Mesothelial cell of epicardium (in vitro differentiated cells): ENCODE data around the gene SDK1. TPM values are rescaled to one million over a fixed set of nuclear protein-coding genes. Genes with fewer than 3 reads are reported as not detected.

ENCODE experiments used
- DNase-seq, 2 experiments: peaks; one replicate each; pipeline ENCODE4 v3.0.0; 2021; ENCODE audit warnings: low spot score in 2 of 2; ENCODE audit not compliant: unreplicated experiment in 2 of 2
- H3K27ac Mint-ChIP-seq: 2 replicates; pipeline ENCODE4 v1.8.0; 2021; ENCODE audit warnings: mixed read lengths
- H3K27me3 Mint-ChIP-seq: 2 replicates; pipeline ENCODE4 v1.8.0; 2021; ENCODE audit warnings: low read depth, mixed read lengths
- H3K36me3 Mint-ChIP-seq: 2 replicates; pipeline ENCODE4 v1.8.0; 2021; ENCODE audit warnings: mixed read lengths
- H3K4me1 Mint-ChIP-seq: 2 replicates; pipeline ENCODE4 v1.8.0; 2021; ENCODE audit warnings: mixed read lengths
- H3K4me3 Mint-ChIP-seq: 2 replicates; pipeline ENCODE4 v1.8.0; 2021; ENCODE audit warnings: mild to moderate bottlenecking, moderate library complexity, mixed read lengths
- H3K9me3 Mint-ChIP-seq: 2 replicates; pipeline ENCODE4 v1.8.0; 2021; ENCODE audit warnings: mixed read lengths
- CTCF ChIP-seq: fragments of 200-600 bp; sonication (generic); IDR thresholded peaks from one replicate; pipeline ENCODE4 v1.5.0; 2021; ENCODE audit warnings: antibody characterized with exemption; ENCODE audit not compliant: unreplicated experiment
- total RNA-seq: library from RNA; stranded (reverse); gene quantifications from 3 replicates; pipeline ENCODE4 v1.2.1, GENCODE V29; 2021

Gene SDK1
- total RNA-seq, 1 donor from 2014 or later: 12.8 TPM

DNA sequence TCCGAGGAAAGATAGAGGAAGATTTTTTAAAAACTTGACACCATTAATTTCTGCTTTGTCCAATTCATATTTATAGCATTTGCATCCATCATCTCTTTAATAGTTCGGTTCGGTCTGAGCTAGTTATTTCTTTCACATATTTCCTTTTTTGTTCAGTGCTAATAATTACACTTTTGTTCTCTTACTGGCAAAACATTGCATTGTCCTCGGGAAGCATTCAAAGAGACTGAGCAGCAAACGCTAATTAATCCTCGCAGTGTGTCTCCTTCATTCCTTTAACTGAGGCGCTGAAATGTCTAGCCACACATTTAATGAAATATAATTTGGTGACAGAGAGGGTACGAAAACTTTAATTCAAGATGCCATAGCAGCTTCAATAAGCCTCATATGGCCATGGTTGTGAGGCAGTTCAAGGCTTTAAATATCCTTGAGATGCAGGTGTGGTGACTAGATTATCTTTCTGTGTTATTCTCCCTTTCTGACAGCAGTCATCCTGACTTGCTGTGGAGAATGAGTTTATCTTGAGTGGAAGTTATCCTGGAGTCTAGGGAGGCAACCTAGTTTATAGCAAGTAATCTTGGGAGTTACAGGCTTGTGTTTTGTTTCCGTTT is 431.4 kb downstream of the SDK1 start:
- Mint-ChIP-seq H3K4me1 (no peaks in the 10 kb centered on the region), H3K36me3 (peaks cover 2% of the 10 kb centered on the region), H3K4me3 (no peak overlapping the region), H3K27ac (no peak overlapping the region), H3K9me3 (peaks cover 19% of the 10 kb centered on the region), H3K27me3 (no peaks in the 10 kb centered on the region)
- no peak for TF ChIP-seq CTCF
- DNase-seq: no peak

- Mint-ChIP-seq H3K4me1 (no peaks in the 10 kb centered on the region), H3K4me3 (no peak overlapping the region), H3K36me3 (peaks cover 7% of the 10 kb centered on the region), H3K9me3 (peaks cover 26% of the 10 kb centered on the region), H3K27ac (no peak overlapping the region), H3K27me3 (no peaks in the 10 kb centered on the region)
- DNase-seq: no peak
- TF ChIP-seq CTCF: no peak
Observed at GRCh38 chr7:3733541-3734140, 432.6 kb downstream of the SDK1 start.

DNA sequence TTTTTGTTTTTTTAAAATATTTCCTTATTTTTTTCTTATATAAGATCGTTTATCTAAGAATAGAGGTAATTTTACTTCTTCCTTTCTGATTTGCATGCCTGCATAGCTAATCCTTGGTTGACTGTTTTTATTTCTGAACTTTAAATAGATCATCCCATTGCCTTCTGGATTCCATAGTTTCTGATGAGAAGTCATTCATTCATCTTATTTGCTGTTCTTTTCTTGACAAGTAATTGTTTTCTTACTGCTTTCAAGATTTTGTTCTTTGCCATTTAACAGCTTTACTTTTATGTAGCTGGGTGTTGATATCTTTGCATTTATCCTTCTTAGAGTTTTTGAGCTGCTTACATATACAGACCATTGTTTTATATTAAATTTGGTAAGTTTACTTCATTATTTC is 437.9 kb downstream of the SDK1 start:
- Mint-ChIP-seq H3K27me3 (no peaks in the 10 kb centered on the region), H3K27ac (no peak overlapping the region), H3K4me1 (no peaks in the 10 kb centered on the region), H3K36me3 (peaks cover 16% of the 10 kb centered on the region), H3K9me3 (peaks cover 47% of the 10 kb centered on the region), H3K4me3 (no peak overlapping the region)
- TF ChIP-seq CTCF: no peak
- DNase-seq: no peak

GRCh38 chr7:3739983-3740382 is 438.9 kb downstream of the SDK1 start:
- peaks cover 47% of the 10 kb centered on the region for H3K9me3 Mint-ChIP-seq
- peaks cover 16% of the 10 kb centered on the region for H3K36me3 Mint-ChIP-seq
- no peaks in the 10 kb centered on the region for H3K4me1 Mint-ChIP-seq
- H3K27ac Mint-ChIP-seq: no peak overlapping the region
- no peak for DNase-seq
- H3K27me3 Mint-ChIP-seq: no peaks in the 10 kb centered on the region
- no peak overlapping the region for H3K4me3 Mint-ChIP-seq
- TF ChIP-seq CTCF: no peak

DNA sequence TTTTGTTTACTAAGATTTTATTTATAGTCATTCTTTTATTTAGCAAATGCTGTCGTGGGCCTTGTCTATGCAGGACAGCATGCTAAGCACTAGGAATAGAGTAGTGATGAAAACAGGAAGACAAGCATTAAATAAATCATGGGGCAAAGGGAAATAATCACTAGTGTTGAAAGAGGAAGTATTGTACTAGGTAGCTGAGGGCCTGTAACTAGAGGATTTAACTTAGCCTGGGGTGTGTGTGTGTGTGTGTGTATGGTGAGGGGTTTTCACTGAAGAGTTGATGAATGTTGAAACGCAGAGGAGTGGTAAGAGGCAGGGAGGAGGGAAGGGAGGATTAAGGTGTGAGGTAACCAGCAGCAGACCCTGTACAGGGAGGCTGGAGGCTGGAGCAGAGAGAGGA is 446.4 kb downstream of the SDK1 start:
- no peak overlapping the region for H3K4me3 Mint-ChIP-seq
- H3K36me3 Mint-ChIP-seq: no peaks in the 10 kb centered on the region
- TF ChIP-seq CTCF: no peak
- H3K27ac Mint-ChIP-seq: no peak overlapping the region
- H3K4me1 Mint-ChIP-seq: peaks cover 4% of the 10 kb centered on the region
- H3K27me3 Mint-ChIP-seq: no peaks in the 10 kb centered on the region
- no peak for DNase-seq
- peaks cover 4% of the 10 kb centered on the region for H3K9me3 Mint-ChIP-seq
